Measurements from ENCODE around the gene SRSF5.
"Not testable (repeated sequence)": the region's sequence is repeated elsewhere in the genome, so short reads cannot be mapped to it uniquely, and the experiment has no call there.

The SRSF5 gene

GRCh38 chr14:69766984-69767368, at the start of gene SRSF5:
TSS of gene SRSF5 (plus strand) at chr14:69767142. CDS start at chr14:69768157, 1,015 bp downstream.
- in situ Hi-C loops (cut with HindIII; ENCODE audit: low sequenced_read_pairs), result no loop called here
- TF ChIP-seq CTCF (IDR thresholded peaks at IDR 0.05; ENCODE audit: low read depth, low read length), result no peak
- peak; percentile 97 for DNase-seq (ENCODE audit: low read depth, low spot score)
- peak within 1 kb of the TSS; percentile 86 for H3K4me3 ChIP-seq (ENCODE audit: low read depth, low read length)

- in situ Hi-C loops (cut with HindIII; ENCODE audit: low sequenced_read_pairs); H3K4me3 ChIP-seq (ENCODE audit: low read depth, low read length); DNase-seq (ENCODE audit: low read depth, low spot score): not testable (repeated sequence)
Observed at GRCh38 chr14:69718614-69719013, 48.3 kb upstream of the SRSF5 start.

GRCh38 chr14:69719501-69719951, 47.4 kb upstream of the SRSF5 start:
- DNase-seq (ENCODE audit: low read depth, low spot score), result peak; percentile 93
- no peak for TF ChIP-seq CTCF (IDR thresholded peaks at IDR 0.05; ENCODE audit: low read depth, low read length)
- in situ Hi-C loops (cut with HindIII; ENCODE audit: low sequenced_read_pairs), result no loop called here
- no peak overlapping the region for H3K4me3 ChIP-seq (ENCODE audit: low read depth, low read length)

- no peak overlapping the region for H3K4me3 ChIP-seq (ENCODE audit: low read depth, low read length)
- no peak for TF ChIP-seq CTCF (IDR thresholded peaks at IDR 0.05; ENCODE audit: low read depth, low read length)
- in situ Hi-C loops (cut with HindIII; ENCODE audit: low sequenced_read_pairs), result no loop called here
- no peak for DNase-seq (ENCODE audit: low read depth, low spot score)
Observed at GRCh38 chr14:69720912-69721311, 46.0 kb upstream of the SRSF5 start.

GRCh38 chr14:69726761-69727511, 40.0 kb upstream of the SRSF5 start:
- peak; percentile 98 for TF ChIP-seq CTCF (IDR thresholded peaks at IDR 0.05; ENCODE audit: low read depth, low read length)
- in situ Hi-C loops (cut with HindIII; ENCODE audit: low sequenced_read_pairs), result no loop called here
- DNase-seq (ENCODE audit: low read depth, low spot score), result peak; percentile 70
- peak overlapping the region; percentile 21 for H3K4me3 ChIP-seq (ENCODE audit: low read depth, low read length)

GRCh38 chr14:69727860-69728259, 39.1 kb upstream of the SRSF5 start:
- no peak for TF ChIP-seq CTCF (IDR thresholded peaks at IDR 0.05; ENCODE audit: low read depth, low read length)
- DNase-seq (ENCODE audit: low read depth, low spot score), result no peak
- in situ Hi-C loops (cut with HindIII; ENCODE audit: low sequenced_read_pairs), result no loop called here
- H3K4me3 ChIP-seq (ENCODE audit: low read depth, low read length), result no peak overlapping the region

- DNase-seq (ENCODE audit: low read depth, low spot score); in situ Hi-C loops (cut with HindIII; ENCODE audit: low sequenced_read_pairs); H3K4me3 ChIP-seq (ENCODE audit: low read depth, low read length): not testable (repeated sequence)
Observed at GRCh38 chr14:69731919-69732598, 34.9 kb upstream of the SRSF5 start.

- H3K4me3 ChIP-seq (ENCODE audit: low read depth, low read length); DNase-seq (ENCODE audit: low read depth, low spot score); in situ Hi-C loops (cut with HindIII; ENCODE audit: low sequenced_read_pairs): not testable (repeated sequence)
Observed at GRCh38 chr14:69736405-69736804, 30.5 kb upstream of the SRSF5 start.
